KBM-7 (cell line): Measurements from ENCODE around the gene PPP1R13B.

Experiments used
- DNase-seq: peaks from one replicate; pipeline ENCODE4 v3.0.0-alpha.2; 2015
- in situ Hi-C: fragments of 300-500 bp; cut with MboI; formaldehyde crosslinking; loops from 2 replicates; pipeline ENCODE4 v1.14.3; 2020; ENCODE audit warnings: low sequenced_read_pairs, low pct_unique_long_range_greater_than_20kb, mixed read lengths

PPP1R13B gene

GRCh38 chr14:103862393-103862782 is 15.0 kb upstream of the PPP1R13B start:
- in situ Hi-C loops: no loop called here
- DNase-seq: no peak

GRCh38 chr14:103861413-103862392 is 14.3 kb upstream of the PPP1R13B start:
- in situ Hi-C loops: no loop called here
- DNase-seq: no peak

GRCh38 chr14:103859416-103860202 is 12.2 kb upstream of the PPP1R13B start:
- in situ Hi-C loops: no loop called here
- DNase-seq: no peak

- in situ Hi-C loops: no loop called here
- DNase-seq: no peak
These were observed 10.8 kb upstream of the PPP1R13B start for GRCh38 chr14:103858063-103858781.

- in situ Hi-C loops: no loop called here
- DNase-seq: no peak
These were observed 9.9 kb upstream of the PPP1R13B start for GRCh38 chr14:103857256-103857655.

GRCh38 chr14:103856607-103857006 is 9.2 kb upstream of the PPP1R13B start:
- no peak for DNase-seq
- in situ Hi-C loops: no loop called here

GRCh38 chr14:103856105-103856504 is 8.7 kb upstream of the PPP1R13B start:
- in situ Hi-C loops: no loop called here
- DNase-seq: no peak

GRCh38 chr14:103855734-103856095 is 8.3 kb upstream of the PPP1R13B start:
- DNase-seq: no peak
- in situ Hi-C loops: no loop called here

- in situ Hi-C loops: no loop called here
- DNase-seq: peak; percentile 35
These were observed 7.7 kb upstream of the PPP1R13B start for GRCh38 chr14:103854822-103855733.

- no peak for DNase-seq
- in situ Hi-C loops: no loop called here
These were observed 6.8 kb upstream of the PPP1R13B start for GRCh38 chr14:103854017-103854808.

- no peak for DNase-seq
These were observed 1.9 kb upstream of the PPP1R13B start for GRCh38 chr14:103849151-103849886.

GRCh38 chr14:103848175-103849077 is 1.1 kb upstream of the PPP1R13B start:
- no peak for DNase-seq
- in situ Hi-C loops: no loop called here

More at GRCh38 chr14:103849151-103849886, 1.9 kb upstream of the PPP1R13B start:
- in situ Hi-C loops: no loop called here

- peak; percentile 17 for DNase-seq
- in situ Hi-C loops: no loop called here
These were observed 578 bp downstream of the PPP1R13B start for GRCh38 chr14:103846543-103847450.

- in situ Hi-C loops: no loop called here
- DNase-seq: no peak
These were observed 1.3 kb downstream of the PPP1R13B start for GRCh38 chr14:103846097-103846496.

GRCh38 chr14:103845327-103845726 is 2.0 kb downstream of the PPP1R13B start:
- no peak for DNase-seq
- in situ Hi-C loops: no loop called here
